ENCODE measurements around the gene KIF19. TPM values are rescaled to one million over a fixed set of nuclear protein-coding genes. Genes with fewer than 3 reads are reported as not detected.

The KIF19 gene
- total and polyA plus RNA-seq, 10 of the 15 experiments (the other 5 are each of a cell fraction or from before 2014, with no cell fraction given): 0.06 to 0.07 TPM; not detected in 8

- SMC1A ChIA-PET (ENCODE audit: uncharacterized antibody, unreplicated experiment): interaction anchor here (0.7 to 6.8 kb wide), 6 partner anchors 11 to 84 kb away, joined by 3 to 101 read pairs (median 7); partner anchors contain the start of genes DNAI2 and TTYH2
- TF ChIP-seq EED (IDR thresholded peaks at IDR 0.05; ENCODE audit: low read depth) (no peak), SREBF1 (IDR thresholded peaks at IDR 0.05; ENCODE audit: low read length) (no peak), POLR2AphosphoS2 (IDR thresholded peaks at IDR 0.05; ENCODE audit: low read depth, low read length) (no peak), POLR2A (IDR thresholded peaks at IDR 0.05; ENCODE audit: low read depth, low read length) (no peak), YY1 (IDR thresholded peaks at IDR 0.05; ENCODE audit: low read depth, low read length) (0 out of 2 replicates have a peak, but pooled peaks have one; percentile 37), RB1 (IDR thresholded peaks at IDR 0.05; ENCODE audit: borderline replicate concordance) (0 out of 2 replicates have a peak, but pooled peaks have one; percentile 23), POLR2AphosphoS5 (IDR thresholded peaks at IDR 0.05; ENCODE audit: low read length) (no peak), CHD1 (IDR thresholded peaks at IDR 0.05; ENCODE audit: low read depth, low read length) (no peak), CBX3 (IDR thresholded peaks at IDR 0.05; ENCODE audit: borderline replicate concordance, low read depth) (no peak), EP300 (IDR thresholded peaks at IDR 0.05; ENCODE audit: borderline replicate concordance in 1 of 2, control insufficient read depth in 1 of 2, low read depth in 2 of 2, low read length in 2 of 2) (no peak), RFX5 (IDR thresholded peaks at IDR 0.05; ENCODE audit: low read depth, low read length) (no peak), PAX8 (IDR thresholded peaks at IDR 0.05) (no peak), MEF2B (IDR thresholded peaks at IDR 0.05; ENCODE audit: partially characterized antibody, poor library complexity, severe bottlenecking) (no peak), RAD21 (IDR thresholded peaks at IDR 0.05; ENCODE audit: insufficient read depth, low read depth, low read length) (peak; percentile 47), CEBPZ (IDR thresholded peaks at IDR 0.05; ENCODE audit: low read depth, low read length) (no peak), CHD2 (IDR thresholded peaks at IDR 0.05; ENCODE audit: borderline replicate concordance, low read depth, low read length) (no peak)
- TF ChIP-seq, protein P1, sequence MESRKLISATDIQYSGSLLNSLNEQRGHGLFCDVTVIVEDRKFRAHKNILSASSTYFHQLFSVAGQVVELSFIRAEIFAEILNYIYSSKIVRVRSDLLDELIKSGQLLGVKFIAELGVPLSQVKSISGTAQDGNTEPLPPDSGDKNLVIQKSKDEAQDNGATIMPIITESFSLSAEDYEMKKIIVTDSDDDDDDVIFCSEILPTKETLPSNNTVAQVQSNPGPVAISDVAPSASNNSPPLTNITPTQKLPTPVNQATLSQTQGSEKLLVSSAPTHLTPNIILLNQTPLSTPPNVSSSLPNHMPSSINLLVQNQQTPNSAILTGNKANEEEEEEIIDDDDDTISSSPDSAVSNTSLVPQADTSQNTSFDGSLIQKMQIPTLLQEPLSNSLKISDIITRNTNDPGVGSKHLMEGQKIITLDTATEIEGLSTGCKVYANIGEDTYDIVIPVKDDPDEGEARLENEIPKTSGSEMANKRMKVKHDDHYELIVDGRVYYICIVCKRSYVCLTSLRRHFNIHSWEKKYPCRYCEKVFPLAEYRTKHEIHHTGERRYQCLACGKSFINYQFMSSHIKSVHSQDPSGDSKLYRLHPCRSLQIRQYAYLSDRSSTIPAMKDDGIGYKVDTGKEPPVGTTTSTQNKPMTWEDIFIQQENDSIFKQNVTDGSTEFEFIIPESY (IDR thresholded peaks at IDR 0.05): no peak
- TF ChIP-seq, protein P2, sequence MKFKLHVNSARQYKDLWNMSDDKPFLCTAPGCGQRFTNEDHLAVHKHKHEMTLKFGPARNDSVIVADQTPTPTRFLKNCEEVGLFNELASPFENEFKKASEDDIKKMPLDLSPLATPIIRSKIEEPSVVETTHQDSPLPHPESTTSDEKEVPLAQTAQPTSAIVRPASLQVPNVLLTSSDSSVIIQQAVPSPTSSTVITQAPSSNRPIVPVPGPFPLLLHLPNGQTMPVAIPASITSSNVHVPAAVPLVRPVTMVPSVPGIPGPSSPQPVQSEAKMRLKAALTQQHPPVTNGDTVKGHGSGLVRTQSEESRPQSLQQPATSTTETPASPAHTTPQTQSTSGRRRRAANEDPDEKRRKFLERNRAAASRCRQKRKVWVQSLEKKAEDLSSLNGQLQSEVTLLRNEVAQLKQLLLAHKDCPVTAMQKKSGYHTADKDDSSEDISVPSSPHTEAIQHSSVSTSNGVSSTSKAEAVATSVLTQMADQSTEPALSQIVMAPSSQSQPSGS (IDR thresholded peaks at IDR 0.05; ENCODE audit: low read length): no peak
Measured at GRCh38 chr17:74296548-74296936, 29.5 kb upstream of the KIF19 start.

More at GRCh38 chr17:74296548-74296936, 29.5 kb upstream of the KIF19 start:
- Histone ChIP-seq H3K27ac (ENCODE audit: control insufficient read depth, insufficient read depth) (no peak overlapping the region), H3K9ac (ENCODE audit: control insufficient read depth, insufficient read depth, low read length) (no peak overlapping the region), H3K36me3 (ENCODE audit: control insufficient read depth in 2 of 2, insufficient read depth in 2 of 2, low read length in 1 of 2) (no peaks in the 10 kb centered on the region), H3K27me3 (replicated peaks in 1 of 2; ENCODE audit: control insufficient read depth in 2 of 2, insufficient read depth in 2 of 2, low read length in 1 of 2) (no peaks in the 10 kb centered on the region), H4K20me1 (ENCODE audit: control insufficient read depth, insufficient read depth) (no peaks in the 10 kb centered on the region), H3K79me2 (ENCODE audit: control insufficient read depth, insufficient read depth, low read length) (no peaks in the 10 kb centered on the region), H3K9me3 (replicated peaks; ENCODE audit: control insufficient read depth, insufficient read depth, low read length) (no peaks in the 10 kb centered on the region), H2AFZ (ENCODE audit: control insufficient read depth, low read depth, low read length) (no peak overlapping the region; the same call in 1 of the 2 replicates), H3K4me3 (no peak overlapping the region), H3K4me2 (ENCODE audit: control insufficient read depth, insufficient read depth) (no peak overlapping the region; the same call in 1 of the 2 replicates), H3K4me1 (ENCODE audit: control insufficient read depth, insufficient read depth, low read length) (no peaks in the 10 kb centered on the region)
- ChIA-PET CTCF (interaction anchor here (0.7 to 8.5 kb wide), 16 partner anchors 10 to 235 kb away, joined by 3 to 160 read pairs (median 8); partner anchors contain the start of genes CD300LB, RPL38 and TTYH2), RAD21 (ENCODE audit: unreplicated experiment) (interaction anchor here (1.2 to 7.9 kb wide), 8 partner anchors 11 to 171 kb away, joined by 3 to 102 read pairs (median 7); partner anchors contain the start of gene TTYH2), POLR2A (interaction anchor here (0.7 to 1.7 kb wide), 4 partner anchors 12 to 92 kb away, joined by 3 to 7 read pairs (median 4); partner anchors contain the start of gene TTYH2)
- intact Hi-C loops (cut with micrococcal nuclease; ENCODE audit: unreplicated experiment) (loop anchor here (1.0 kb wide), 1 partner anchor 86 kb away; no protein-coding TSS in a partner anchor), in situ Hi-C loops (cut with MboI) (loop anchor here (25.0 kb wide), 1 partner anchor 1884 kb away; no protein-coding TSS in a partner anchor)
- FAIRE-seq (peak; percentile 74), ATAC-seq (peak; percentile 83), DNase-seq (ENCODE audit: low read depth, low spot score) (no peak)
- WGBS (ENCODE audit: insufficient coverage, insufficient replicate concordance, low lambda C conversion rate, missing lambda C conversion rate): 13% methylated on average over 5 of the region's 5 CpGs
- no TSS peak for BruUV-seq (replicated peaks)
